HL-60/S4 treated with retinoic acid at 250 ng/mL for 4 days and 3 days (cell line): ENCODE measurements around the gene RAD51B.
"Not testable (repeated sequence)": the region's sequence is repeated elsewhere in the genome, so short reads cannot be mapped to it uniquely, and the experiment has no call there.

Experiments used
- in situ Hi-C: fragments of 300-500 bp; cut with MboI; formaldehyde crosslinking; loops from 2 replicates; pipeline ENCODE4 v1.7.0; 2022; ENCODE audit warnings: low sequenced_read_pairs

RAD51B gene

DNA sequence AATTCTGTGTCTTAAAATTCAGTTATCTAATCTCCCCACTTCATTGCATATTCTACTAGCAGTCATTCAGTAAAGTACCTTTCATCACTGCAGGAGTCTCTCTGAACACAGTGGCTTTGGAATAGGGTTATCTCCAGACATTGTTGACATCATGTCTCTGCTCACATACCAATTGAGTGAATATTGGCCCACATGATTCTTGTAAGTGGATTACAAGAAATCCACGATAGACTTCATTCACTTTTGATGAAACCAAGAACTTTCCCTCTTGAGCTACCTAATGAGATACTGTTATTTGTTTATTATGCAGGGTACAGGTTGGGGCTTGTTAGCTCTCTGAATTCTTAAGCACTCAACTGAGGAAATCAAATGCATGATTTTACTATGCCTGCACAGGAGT, 284.9 kb downstream of the RAD51B start:
- in situ Hi-C loops = no loop called here

DNA sequence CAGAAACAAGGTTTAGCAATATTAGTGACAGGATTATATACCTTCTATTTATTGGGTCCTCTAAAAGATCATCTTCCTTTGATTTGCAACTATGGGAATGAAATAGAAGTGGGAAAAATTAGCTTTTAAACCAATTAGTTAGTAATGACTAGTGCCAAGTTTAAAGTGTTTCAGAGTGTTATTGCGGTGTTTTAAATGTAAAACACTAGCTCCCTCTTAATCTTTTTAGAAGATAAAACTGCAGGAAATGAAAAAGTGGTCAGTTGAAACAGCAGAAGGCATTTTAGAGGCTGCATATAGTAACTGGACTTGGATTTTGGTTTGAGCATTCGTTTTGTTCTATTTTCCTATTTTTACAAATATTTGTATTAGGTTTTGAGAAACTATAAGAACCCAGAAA, 286.2 kb downstream of the RAD51B start:
- in situ Hi-C loops = no loop called here

DNA sequence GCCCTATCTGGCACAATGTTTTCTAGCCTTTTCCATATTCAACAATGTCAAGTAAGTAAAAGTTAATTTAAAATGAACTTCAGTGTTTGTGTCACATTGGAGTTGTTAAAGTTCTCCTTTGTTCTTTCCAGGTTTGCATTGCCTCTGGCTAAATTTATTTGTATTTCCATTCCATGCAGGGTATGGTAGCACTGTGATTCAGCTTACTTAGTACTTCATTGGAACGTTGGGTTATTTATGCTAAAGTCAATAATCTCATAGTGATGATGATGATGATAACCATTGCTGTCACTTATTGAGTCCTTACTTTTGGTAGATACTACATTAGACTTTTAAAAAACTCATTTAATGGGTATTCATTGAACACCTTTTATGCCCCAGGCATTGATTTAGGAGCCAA, 286.9 kb downstream of the RAD51B start:
- in situ Hi-C loops = no loop called here

DNA sequence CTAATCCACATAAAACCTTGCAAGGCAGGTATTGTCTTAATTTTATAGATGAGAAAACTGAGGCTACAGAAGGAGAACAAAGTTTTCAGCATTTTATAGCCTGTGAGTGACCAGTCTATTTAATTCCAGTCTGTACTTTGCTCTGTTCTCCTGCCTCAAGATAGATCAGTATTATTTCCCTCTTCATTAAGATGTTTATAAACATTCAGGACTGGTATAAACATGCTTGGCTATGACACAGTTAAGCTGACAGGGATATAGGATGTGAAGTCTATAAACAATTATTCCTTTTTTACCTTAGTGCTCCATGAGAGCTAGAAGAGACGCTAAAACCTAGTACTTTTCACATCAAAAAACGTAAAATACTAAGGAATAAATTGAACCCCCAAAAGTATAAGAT, 287.3 kb downstream of the RAD51B start:
- in situ Hi-C loops = no loop called here

DNA sequence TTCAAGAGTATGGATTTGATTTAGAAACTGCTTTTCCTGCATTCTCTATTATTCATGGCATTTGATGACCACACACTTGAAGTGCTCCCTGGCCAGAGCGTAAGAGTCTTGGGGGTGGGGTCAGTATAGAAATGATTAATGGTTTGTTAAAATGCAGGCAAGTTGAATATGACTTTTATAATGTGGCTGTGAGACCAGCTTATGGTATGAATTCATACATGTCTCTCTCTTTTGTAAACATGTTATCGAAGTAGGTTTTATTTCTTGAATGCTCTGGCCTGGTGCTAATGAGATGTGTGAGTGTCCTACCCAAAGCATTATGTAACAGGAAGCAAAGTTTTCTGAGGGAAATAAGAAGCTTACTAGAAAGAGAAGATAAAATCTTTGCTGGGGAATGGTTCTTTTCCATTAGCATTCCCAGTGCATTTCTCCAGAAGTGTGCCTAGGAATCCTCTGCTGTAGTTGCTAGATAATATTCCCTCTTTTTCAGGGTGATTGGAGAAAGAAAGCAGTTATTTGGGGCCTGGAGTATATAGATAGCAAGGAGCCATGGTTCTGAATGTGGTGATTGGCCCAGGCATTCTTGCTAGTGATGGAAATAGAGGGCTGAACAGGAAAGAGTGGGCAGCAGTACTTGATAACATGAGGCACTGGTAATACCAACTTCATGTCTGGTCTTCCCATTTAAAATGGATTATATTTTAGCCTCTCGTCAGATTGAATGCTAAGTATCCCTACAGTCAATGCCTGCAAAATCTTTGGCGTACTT, 289.7 kb downstream of the RAD51B start:
- in situ Hi-C loops = no loop called here

DNA sequence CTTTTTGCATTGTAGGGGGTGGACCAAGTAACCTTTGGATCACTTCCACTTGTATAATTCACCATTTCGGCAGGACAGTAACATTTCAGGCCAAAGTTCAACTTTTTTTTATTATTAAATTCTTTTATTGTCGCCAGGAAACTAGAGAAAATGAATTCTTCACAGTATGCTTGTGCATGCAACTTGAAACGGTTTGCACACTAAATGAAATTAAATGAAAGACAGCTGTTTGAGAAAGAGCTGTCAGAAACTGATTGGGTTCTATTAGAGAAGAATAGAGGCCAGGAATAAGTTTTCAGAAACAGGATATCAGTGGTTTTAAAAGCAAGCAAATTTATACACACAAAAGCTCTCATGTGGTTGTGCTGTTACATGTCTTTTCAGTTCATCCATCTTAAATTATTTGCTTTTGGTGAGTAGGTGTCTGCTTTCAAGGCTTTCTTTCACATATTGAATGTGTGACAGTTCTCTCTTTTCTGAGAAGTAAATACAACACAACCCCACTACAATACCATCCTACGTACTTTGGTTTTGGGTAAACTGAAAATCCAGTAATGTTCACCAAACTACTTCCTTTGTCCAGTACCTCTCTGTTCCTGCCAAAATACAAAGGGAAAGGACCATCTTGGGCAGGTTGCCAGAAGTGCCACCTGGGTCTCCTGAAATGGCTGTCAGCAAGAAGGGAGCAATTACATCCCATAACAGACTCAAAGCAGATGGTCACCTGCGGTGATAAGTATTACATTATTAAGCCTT, 291.7 kb downstream of the RAD51B start:
- in situ Hi-C loops = no loop called here

DNA sequence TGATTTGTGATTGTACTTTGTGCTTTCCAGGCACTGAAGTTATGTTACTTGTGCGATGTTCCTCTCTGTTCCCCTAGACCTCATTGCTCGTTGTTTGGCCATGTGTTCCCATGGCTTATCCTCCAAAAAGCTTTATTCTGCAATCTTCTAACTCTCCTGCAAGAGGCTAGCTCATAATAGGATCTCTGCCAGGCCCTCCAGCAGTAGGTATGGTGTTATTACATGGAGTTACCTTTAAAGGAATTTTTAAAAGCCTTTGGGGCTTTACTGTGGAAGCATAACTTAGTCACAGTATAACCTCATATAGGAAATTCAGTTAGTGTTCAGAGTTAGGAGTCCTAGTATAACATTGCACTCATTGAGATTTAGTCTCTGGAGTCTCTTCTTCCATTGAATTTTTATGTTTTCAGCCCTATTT, 292.3 kb downstream of the RAD51B start:
- in situ Hi-C loops = no loop called here

DNA sequence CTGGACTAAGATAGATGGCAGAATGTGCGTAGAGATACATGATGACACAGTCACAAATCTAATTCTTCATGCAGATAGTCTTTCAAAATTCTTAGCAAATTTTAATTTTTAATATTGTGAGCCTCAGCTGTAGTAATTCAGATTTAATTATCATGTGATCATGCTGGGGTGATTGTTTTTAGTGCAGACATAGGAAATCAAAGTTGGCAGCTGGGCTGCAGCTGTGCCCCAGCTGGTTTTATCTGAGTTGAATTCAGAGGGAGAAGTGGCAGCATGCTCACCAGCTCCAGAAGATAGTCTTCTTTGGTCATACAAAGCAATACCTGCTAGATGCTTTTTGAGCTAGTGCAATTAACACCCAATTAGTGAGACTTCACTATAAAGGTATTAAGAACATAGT, 292.9 kb downstream of the RAD51B start:
- in situ Hi-C loops = no loop called here

DNA sequence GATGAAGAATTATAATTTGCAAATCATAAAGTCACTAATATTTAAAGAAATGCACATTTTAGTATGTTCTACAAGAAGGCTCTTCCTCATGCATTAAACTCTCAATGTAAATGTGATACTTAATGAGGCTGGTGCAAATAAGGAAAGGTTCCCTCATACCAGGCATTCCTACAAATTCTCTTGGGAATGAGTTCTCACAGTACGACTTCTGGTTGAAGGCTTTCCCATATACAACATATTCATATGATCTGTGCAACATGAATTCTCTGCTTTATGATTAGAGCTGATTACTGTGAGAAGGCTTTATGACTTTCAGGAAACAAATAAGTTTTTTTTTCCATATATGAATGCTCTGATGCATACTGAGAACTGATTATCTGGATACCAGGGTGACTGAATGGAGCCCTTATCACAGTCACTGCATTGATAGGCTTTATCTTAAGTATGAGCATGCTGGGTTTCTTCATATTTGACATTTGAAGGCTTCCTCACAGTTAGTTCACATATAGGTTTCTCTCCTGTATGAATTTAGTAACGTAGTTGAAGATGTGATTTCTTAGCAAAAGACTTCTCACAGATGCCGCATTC, 293.9 kb downstream of the RAD51B start:
- in situ Hi-C loops = no loop called here

DNA sequence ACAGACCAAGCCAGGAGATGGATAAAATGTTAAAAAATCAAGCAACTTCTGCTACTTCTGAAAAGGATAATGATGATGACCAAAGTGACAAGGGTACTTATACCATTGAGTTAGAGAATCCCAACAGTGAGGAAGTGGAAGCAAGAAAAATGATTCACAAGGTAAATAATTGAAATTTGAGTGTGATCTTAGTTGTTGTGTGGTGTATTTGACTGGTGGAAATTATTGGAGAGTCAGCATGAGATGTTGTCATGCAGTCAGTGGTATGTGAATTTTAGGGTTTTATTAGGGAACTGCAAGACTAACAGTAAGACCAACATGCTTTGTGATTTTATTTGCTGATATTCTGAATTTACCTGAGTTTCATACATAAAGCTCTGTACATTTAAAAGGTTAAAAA, 296.4 kb downstream of the RAD51B start:
- in situ Hi-C loops = not testable (repeated sequence)

DNA sequence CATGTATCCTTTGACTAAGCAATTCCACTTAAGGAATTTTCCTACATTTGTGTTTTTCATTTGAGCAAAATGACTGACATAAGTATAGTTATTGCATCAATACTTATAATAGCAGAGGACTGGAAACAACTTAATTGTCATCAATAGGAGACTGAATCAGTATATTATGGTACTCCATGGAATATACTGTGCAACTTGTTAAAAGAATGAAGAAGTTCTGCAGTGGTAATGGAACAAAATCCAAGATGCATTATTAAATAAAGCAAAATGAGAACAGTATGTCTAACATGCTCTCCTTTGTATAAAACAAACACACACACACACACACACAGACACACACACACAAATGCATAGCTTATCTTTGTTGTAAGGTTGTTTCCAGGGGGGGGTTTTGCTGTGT, 303.1 kb downstream of the RAD51B start:
- in situ Hi-C loops = no loop called here

DNA sequence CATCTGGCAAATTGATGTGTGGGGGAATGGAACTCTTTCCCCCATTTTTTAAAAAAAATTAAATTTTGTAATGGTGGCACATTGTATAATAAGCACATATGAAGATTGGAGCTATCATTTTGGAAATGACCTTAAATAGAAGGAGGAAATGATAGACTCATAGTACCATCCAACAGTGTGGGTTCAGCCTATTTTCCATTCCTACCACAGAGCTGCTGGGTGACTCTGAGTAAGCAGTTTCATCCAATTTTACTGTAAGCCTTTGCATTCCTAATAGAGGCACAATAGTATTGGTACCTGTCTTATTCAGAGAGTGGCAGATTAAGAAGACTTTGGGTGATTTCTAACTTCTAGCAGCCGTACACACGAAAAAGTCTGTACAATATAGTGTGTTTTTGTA, 304.5 kb downstream of the RAD51B start:
- in situ Hi-C loops = no loop called here

DNA sequence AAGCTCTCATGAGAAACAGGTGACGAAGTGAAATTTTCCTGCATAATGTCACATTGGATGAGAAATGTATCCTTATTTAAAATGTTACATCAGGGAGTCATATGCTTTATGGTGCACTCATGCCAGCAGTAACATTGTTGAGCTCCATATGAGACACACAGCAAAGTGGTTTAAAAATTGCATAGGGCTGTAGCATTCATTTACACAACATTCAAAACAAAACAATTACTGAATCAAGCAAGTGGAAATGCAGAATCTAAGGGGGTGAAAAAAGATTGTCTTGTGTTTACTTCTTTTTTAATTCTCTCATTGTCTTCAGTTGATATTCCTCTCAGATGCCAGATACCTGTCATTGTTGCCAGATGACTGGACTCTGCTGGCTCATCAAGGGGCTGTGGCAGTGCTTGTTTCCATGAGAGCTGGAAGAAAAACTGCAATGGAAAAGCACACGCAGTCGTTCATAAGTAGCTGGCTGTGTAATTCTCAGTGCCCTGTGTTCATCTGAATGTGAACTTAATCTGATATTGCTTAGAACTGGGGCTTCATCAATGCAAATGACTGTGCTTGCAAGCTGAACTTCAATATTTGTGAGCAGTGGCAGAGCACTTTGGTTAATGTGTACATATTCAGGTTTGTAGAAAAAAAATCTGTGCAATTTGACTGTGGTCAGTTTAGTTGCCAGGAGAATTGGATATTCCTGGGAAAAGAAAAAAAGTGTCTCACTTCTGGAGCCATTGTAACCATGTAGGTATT, 305.6 kb downstream of the RAD51B start:
- in situ Hi-C loops = no loop called here

DNA sequence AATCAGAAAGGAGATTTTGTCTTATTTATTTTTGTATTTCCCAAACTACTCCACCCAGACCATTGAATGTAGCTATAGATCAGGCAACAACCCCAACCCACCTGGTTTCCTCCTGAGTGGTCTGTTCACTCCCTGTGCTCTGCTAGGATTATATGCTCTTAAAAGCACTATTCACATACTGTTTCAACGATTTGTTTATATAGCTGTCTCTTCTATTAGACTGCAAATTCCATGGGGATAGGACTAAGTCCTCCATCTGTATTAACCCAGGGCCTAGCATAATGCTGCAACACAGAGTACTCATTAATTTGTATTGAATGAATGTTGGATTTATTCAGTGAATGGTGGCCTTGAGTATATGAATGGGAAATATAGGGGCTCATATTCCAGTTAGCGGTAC, 307.6 kb downstream of the RAD51B start:
- in situ Hi-C loops = no loop called here

DNA sequence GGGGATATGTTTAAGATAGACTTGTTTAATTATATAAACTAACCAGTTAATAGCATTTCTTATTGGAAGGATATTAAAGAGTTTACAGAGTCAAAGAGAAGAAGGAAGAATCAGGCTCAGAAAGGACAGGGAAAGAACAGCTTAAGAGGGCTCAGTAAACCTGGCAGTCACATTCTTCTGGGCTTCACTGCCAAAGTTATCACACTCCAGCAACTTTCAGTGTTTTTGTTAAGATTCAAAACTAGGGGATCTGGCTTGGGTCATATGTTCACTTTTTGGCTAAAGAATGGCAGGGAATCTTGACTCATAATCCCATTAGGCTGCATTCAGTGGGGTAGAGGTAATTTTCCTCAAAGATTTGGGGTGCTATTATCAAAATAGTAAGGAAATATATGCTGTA, 312.3 kb downstream of the RAD51B start:
- in situ Hi-C loops = no loop called here

DNA sequence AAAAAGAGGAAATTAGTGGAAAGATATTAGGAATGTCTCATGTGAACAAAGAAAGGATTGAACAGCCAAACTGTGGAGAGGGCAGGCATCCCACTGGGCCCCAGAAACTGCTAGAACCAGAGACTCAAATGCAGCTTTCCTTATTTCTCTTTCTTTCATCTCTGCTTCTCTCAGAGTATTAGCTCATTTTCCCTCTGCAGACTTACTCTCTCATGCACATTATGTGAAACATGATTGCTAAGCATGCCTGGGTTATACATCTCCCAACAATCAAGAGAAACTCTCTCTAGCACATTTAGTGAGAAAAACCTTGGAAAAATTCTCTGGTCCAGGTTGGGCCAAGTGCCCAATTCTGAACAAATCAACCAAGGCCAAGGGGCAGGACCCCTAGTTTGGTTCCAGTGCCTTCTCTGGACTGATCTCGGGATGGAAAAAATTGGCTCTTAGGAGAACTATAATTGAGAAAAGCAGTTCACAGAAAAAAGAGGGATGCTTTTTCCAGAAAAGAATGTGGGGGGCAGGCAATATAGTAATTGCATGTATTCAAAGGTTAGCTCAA, 313.1 kb downstream of the RAD51B start:
- in situ Hi-C loops = no loop called here

DNA sequence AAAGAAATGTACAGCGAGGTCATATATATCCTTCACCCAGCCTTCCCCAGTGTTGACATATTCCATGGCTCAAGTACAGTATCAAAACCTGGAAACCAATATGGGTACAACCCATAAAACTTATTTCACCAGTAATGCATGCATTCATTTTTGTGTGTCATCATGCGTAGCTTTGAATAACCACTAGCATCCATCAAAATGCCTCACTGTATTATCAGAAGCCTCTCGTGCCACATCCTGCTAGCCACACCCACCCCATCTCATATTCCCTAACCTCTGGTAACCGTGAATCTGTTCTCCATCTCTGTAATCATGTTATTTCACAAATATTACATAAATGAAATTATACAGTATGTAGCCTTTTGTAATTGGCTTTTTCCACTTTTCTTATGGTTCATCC, 314.3 kb downstream of the RAD51B start:
- in situ Hi-C loops = no loop called here

DNA sequence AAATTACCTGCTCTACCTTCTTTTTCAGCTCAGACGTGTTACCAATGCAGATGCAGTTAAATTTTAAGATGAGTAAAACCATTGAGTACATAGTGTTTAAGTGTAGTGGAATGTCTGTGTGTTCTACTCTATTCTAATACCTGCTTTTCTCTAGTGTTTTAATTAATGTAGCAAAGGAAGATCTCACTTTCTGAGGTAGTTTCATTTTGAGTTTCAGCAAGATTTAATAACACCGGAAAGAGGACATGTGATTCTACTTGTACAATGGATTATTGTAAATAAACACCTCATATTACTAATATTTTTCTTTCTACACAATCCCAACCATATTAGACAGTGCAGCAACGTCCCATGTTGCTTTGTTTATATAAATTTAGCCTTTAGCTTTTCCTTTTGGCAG, 315.4 kb downstream of the RAD51B start:
- in situ Hi-C loops = no loop called here

DNA sequence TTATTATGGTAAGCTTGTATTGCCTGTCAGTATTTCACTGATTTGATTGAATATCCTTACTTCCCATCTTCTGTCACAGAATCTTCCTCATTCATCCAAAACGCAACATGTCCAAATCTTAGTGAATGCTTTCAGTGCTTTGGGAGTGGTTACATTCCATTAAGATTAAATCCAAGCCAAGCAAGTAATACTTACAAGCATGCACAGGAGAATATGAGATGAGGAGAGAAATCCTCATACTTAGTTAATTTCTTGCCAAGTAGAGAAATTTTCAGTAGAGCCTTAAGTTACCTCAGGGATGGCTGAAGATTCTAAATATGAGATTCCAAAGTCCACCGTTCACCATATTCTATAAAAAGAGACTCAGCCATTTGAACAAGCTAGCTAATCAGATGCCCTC, 316.0 kb downstream of the RAD51B start:
- in situ Hi-C loops = no loop called here

DNA sequence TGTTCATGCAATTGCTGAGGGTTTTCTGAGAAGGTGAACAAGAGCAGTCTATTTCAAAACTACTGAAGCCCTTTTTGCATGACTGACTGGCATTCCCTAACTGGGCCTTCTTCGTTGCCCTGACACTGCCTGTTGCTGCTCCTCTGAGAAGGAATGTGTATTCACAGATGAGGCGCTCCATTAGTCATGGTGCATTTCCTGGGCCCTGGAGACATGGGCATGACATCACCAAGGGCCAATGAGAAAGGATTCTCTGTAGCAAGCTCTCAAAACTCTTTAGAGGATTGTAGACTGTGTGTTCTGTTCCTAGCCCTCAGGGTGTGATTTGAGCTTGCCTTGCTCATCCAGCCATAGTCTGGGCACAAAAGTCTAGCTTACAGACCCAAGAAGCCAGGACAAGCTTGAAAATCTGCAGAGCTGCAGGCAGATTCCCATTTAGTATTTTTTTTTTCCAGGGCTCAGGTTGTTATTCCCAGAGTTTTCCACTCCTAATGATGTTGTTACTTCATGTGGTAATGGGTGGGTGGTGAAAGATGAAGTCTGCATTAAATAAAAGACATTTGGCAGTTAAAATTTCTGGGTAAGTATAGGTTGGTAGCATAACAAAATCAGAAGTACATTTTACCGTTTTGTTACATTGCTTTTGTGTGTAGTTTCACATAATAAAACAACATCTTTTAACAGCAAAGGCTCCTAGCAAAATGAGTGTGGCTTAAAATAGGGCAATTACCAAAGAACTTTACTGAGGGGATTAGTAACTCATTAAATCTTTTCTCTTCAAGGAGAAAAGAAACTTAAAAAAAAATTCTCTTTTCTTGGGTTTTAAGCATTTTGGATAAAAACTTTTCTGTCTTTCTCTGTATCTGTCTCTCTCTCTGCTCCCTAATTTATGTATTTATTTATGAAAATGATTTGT, 318.4 kb downstream of the RAD51B start:
- in situ Hi-C loops = no loop called here
